Astrocyte (in vitro differentiated cells and primary cell): ENCODE measurements around the gene TNNT3.

Experiments
- EZH2 ChIP-seq: IDR thresholded peaks from 2 replicates; pipeline ENCODE4 v1.6.1; 2012; ENCODE audit warnings: mild to moderate bottlenecking, low read length, inconsistent platforms; ENCODE audit not compliant: insufficient read depth
- TF ChIP-seq, protein P1 (sequence below): IDR thresholded peaks from 2 replicates; pipeline ENCODE4 v1.5.1; 2011; ENCODE audit warnings: low read depth, mild to moderate bottlenecking, inconsistent platforms, low read length, moderate library complexity; ENCODE audit not compliant: insufficient read depth

DNA sequence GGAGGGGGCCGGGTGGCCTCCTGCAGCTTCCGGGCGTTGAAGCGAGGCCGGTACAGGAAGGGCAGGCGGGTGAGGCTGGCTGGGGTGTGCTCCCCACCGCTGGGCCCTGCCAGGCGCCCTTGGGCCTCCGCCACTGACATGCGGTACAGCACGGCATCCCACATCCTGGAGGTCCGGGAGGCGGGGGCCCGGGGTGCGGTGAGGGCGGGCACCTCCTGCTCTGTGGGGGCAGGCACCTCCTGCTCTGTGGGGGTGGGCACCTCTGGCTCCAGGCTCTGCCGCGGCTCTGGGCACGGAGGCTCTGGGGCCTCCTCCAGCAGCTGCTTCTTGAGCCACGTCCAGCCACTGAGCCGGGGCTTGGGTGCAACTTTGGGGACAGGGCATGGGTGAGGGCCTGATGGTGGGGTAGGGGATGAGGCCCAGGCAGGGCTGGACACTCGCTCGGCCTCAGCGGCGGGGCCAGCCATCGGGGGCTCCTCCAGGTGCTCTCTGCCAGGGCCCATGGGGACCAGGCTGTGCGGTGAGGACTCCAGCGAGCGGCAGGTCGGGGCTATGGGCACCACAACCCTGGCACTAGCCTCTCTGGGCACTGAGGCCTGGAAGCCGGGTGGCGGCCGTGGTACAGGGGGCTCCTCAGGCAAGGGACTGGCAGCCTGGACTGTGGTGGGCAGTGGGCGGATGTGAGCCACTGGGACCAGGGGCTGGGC lies 30.1 kb upstream of the TNNT3 start:
- TF ChIP-seq, protein P1, sequence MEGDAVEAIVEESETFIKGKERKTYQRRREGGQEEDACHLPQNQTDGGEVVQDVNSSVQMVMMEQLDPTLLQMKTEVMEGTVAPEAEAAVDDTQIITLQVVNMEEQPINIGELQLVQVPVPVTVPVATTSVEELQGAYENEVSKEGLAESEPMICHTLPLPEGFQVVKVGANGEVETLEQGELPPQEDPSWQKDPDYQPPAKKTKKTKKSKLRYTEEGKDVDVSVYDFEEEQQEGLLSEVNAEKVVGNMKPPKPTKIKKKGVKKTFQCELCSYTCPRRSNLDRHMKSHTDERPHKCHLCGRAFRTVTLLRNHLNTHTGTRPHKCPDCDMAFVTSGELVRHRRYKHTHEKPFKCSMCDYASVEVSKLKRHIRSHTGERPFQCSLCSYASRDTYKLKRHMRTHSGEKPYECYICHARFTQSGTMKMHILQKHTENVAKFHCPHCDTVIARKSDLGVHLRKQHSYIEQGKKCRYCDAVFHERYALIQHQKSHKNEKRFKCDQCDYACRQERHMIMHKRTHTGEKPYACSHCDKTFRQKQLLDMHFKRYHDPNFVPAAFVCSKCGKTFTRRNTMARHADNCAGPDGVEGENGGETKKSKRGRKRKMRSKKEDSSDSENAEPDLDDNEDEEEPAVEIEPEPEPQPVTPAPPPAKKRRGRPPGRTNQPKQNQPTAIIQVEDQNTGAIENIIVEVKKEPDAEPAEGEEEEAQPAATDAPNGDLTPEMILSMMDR = no peak
- TF ChIP-seq EZH2 = no peak
